Measurements from ENCODE around the gene ZC3H10. TPM values are rescaled to one million over a fixed set of nuclear protein-coding genes. Genes with fewer than 3 reads are reported as not detected.

The ZC3H10 gene
- total and polyA plus RNA-seq, 2 of the 13 experiments (the other 11 are each of a cell fraction or from before 2014, with no cell fraction given), result 0.70 to 2.3 TPM

- TF ChIP-seq PHF8 (CRISPR knock-in tag; IDR thresholded peaks at IDR 0.05) (no peak), TIGD3 (CRISPR knock-in tag; IDR thresholded peaks at IDR 0.05; ENCODE audit: borderline replicate concordance) (no peak), SMC3 (IDR thresholded peaks at IDR 0.05; ENCODE audit: low read length) (no peak), MYNN (CRISPR knock-in tag; IDR thresholded peaks at IDR 0.05; ENCODE audit: low read depth) (no peak), ZFP62 (CRISPR knock-in tag; IDR thresholded peaks at IDR 0.05) (no peak)
Measured at GRCh38 chr12:56097738-56098137, 20.3 kb upstream of the ZC3H10 start (continued).

GRCh38 chr12:56098592-56098991, 19.5 kb upstream of the ZC3H10 start:
- no peak for FAIRE-seq
- H3K4me2 ChIP-seq (ENCODE audit: low read depth, low read length), result no peak overlapping the region
- no peak overlapping the region for H3K4me3 ChIP-seq (replicated peaks in 1 of 3; ENCODE audit: insufficient read depth in 1 of 3, low read depth in 2 of 3, low read length in 3 of 3)
- ATAC-seq, result no peak
- no peak for DNase-seq (ENCODE audit: low spot score)
- intact Hi-C loops (cut with micrococcal nuclease; ENCODE audit: unreplicated experiment), result no loop called here
- no TSS peak for BruUV-seq (replicated peaks)
- H3K9me3 ChIP-seq (ENCODE audit: low read length), result no peaks in the 10 kb centered on the region
- POLR2A ChIA-PET, result interaction anchor here (0.6 to 5.1 kb wide), 4 partner anchors 11 to 1748 kb away, joined by 3 to 37 read pairs (median 4); partner anchors contain the start of genes CTDSP2 and ERBB3
- CTCF ChIA-PET (ENCODE audit: low intra/inter-chr PET ratio, low total read pairs), result no interaction called here
- H3K27me3 ChIP-seq (ENCODE audit: control insufficient read depth in 1 of 2, insufficient read depth in 2 of 2, low read length in 2 of 2), result no peaks in the 10 kb centered on the region
- no peak for TF ChIP-seq ZNF782 (CRISPR knock-in tag; IDR thresholded peaks at IDR 0.05; ENCODE audit: borderline replicate concordance)
- TF ChIP-seq RBFOX2 (IDR thresholded peaks at IDR 0.05; ENCODE audit: low read depth, low read length), result peak; percentile 38; the same call in 1 of the 2 replicates
- peak; percentile 34 for TF ChIP-seq RBM22 (optimal IDR thresholded peaks at IDR 0.05; ENCODE audit: low read length)
- 0 out of 2 replicates have a peak, but pooled peaks have one; percentile 52 for TF ChIP-seq SSRP1 (CRISPR knock-in tag; IDR thresholded peaks at IDR 0.05)
- 100% methylated on average over 3 of the region's 3 CpGs for WGBS (ENCODE audit: low lambda C conversion rate)
- H3K27ac ChIP-seq (ENCODE audit: extremely low read length, insufficient read depth, low read length), result no peak overlapping the region
- no peak overlapping the region for H2AFZ ChIP-seq (ENCODE audit: low read length)
- H3K79me2 ChIP-seq (ENCODE audit: insufficient read depth, low read length), result no peaks in the 10 kb centered on the region
- in situ Hi-C loops (cut with HindIII; ENCODE audit: extremely low pct_ligation_motif_present, low pct_unique_long_range_greater_than_20kb), result no loop called here
- peaks cover 8% of the 10 kb centered on the region for H3K4me1 ChIP-seq (ENCODE audit: insufficient read depth, low read length)
- H3K9ac ChIP-seq (ENCODE audit: insufficient read depth, low read depth, low read length), result no peak overlapping the region
- H4K20me1 ChIP-seq (ENCODE audit: insufficient read depth, low read length), result no peaks in the 10 kb centered on the region; the same call in 1 of the 2 replicates
- H3K36me3 ChIP-seq (replicated peaks in 1 of 2; ENCODE audit: control insufficient read depth in 1 of 2, insufficient read depth in 2 of 2, low read length in 2 of 2), result peaks cover 46 to 83% of the 10 kb centered on the region in 2 experiments

Measured in HepG2 (cell line).